H1 (cell line): ENCODE results near the gene RPRD1A. TPM values are rescaled to one million over a fixed set of nuclear protein-coding genes. Genes with fewer than 3 reads are reported as not detected.

Source experiments
- CTCF ChIA-PET: fragments of 300-600 bp; sonication (Branson Sonifier 250); formaldehyde crosslinking; loops from one replicate; lab custom pipeline; 2021; ENCODE audit not compliant: partially characterized antibody; lab: Charles Lee
- POLR2A ChIA-PET: fragments of 300-600 bp; sonication (Branson Sonifier 250); formaldehyde crosslinking; loops from one replicate; lab custom pipeline; 2021; ENCODE audit warnings: inconsistent platforms; ENCODE audit not compliant: partially characterized antibody; lab: Charles Lee
- DNase-seq, 2 experiments: peaks; one replicate each; pipeline versions ENCODE4 v3.0.0 to v3.0.0-alpha.2; 2010 to 2022; ENCODE audit warnings: low spot score in 2 of 2, low read depth in 1 of 2, mixed read lengths in 1 of 2
- FAIRE-seq: peaks from 2 replicates; lab custom pipeline; 2011; peaks lifted over from hg19 to GRCh38; lab: Jason Lieb, UNC
- H2AFZ ChIP-seq: 2 replicates; pipeline ENCODE4 v1.8.1; 2012; ENCODE audit warnings: low read length, inconsistent platforms
- H2AK5ac ChIP-seq: 2 replicates; pipeline ENCODE4 v1.6.1; 2013; ENCODE audit warnings: low read depth, low read length
- H2BK120ac ChIP-seq: replicated peaks from 2 replicates; pipeline ENCODE3; 2013; ENCODE audit warnings: low read depth, low read length, inconsistent platforms
- H2BK12ac ChIP-seq: 2 replicates; pipeline ENCODE4 v1.6.1; 2013; ENCODE audit warnings: low read depth, low read length
- H2BK15ac ChIP-seq: 2 replicates; pipeline ENCODE4 v1.6.1; 2013; ENCODE audit warnings: low read length
- H2BK20ac ChIP-seq: 2 replicates; pipeline ENCODE4 v1.6.1; 2013; ENCODE audit warnings: low read length
- H2BK5ac ChIP-seq: 2 replicates; pipeline ENCODE4 v1.6.1; 2013; ENCODE audit warnings: low read depth, low read length
- H3K14ac ChIP-seq: 2 replicates; pipeline ENCODE4 v1.6.1; 2013; ENCODE audit warnings: inconsistent platforms; ENCODE audit not compliant: insufficient read length
- H3K18ac ChIP-seq: 2 replicates; pipeline ENCODE4 v1.6.1; 2013; ENCODE audit warnings: low read length; ENCODE audit errors: extremely low read depth
- H3K23ac ChIP-seq: 2 replicates; pipeline ENCODE4 v1.6.1; 2013; ENCODE audit warnings: inconsistent platforms; ENCODE audit not compliant: insufficient read length
- H3K23me2 ChIP-seq: 2 replicates; pipeline ENCODE4 v1.6.1; 2013; ENCODE audit warnings: low read depth, low read length
- H3K27ac ChIP-seq: 2 replicates; pipeline ENCODE4 v1.6.1; 2011; ENCODE audit warnings: low read depth, low read length, inconsistent platforms
- H3K27me3 ChIP-seq, 4 experiments: replicated peaks in 1 of 4; 1 replicate in 1 of 4; 2 replicates in 3 of 4; pipeline versions ENCODE4 v1.6.1 to v1.8.1; 2011 to 2013; ENCODE audit warnings: low read length in 3 of 4, mild to moderate bottlenecking in 3 of 4, inconsistent platforms in 2 of 4, mixed read lengths in 2 of 4, moderate library complexity in 1 of 4; ENCODE audit not compliant: control insufficient read depth in 3 of 4, insufficient read depth in 3 of 4; ENCODE audit errors: extremely low read depth in 1 of 4
- H3K36me3 ChIP-seq, 4 experiments: 2 replicates each; pipeline versions ENCODE4 v1.6.1 to v1.8.1; 2011 to 2013; ENCODE audit warnings: mild to moderate bottlenecking in 4 of 4, low read length in 3 of 4, moderate library complexity in 2 of 4, control low read depth in 1 of 4, inconsistent platforms in 1 of 4; ENCODE audit not compliant: insufficient read depth in 4 of 4, control insufficient read depth in 2 of 4
- H3K4ac ChIP-seq: replicated peaks from 2 replicates; pipeline ENCODE3; 2013; ENCODE audit warnings: low read length, low read depth, mixed read lengths, inconsistent platforms; ENCODE audit not compliant: insufficient read length
- H3K4me1 ChIP-seq, 4 experiments: replicated peaks in 1 of 4; 1 replicate in 1 of 4; 2 replicates in 3 of 4; pipeline versions ENCODE4 v1.6.1 to v1.8.1; 2011 to 2013; ENCODE audit warnings: low read length in 3 of 4, inconsistent platforms in 2 of 4, mixed read lengths in 1 of 4; ENCODE audit not compliant: insufficient read depth in 4 of 4, control insufficient read depth in 3 of 4
- H3K4me2 ChIP-seq, 2 experiments: 2 replicates each; pipeline versions ENCODE4 v1.6.1 to v1.8.1; 2011 to 2013; ENCODE audit warnings: low read depth in 2 of 2, low read length in 2 of 2, control low read depth in 1 of 2, inconsistent platforms in 1 of 2, mild to moderate bottlenecking in 1 of 2; ENCODE audit not compliant: insufficient read depth in 1 of 2
- H3K4me3 ChIP-seq, 4 experiments: fragments of 200-600, 300-600 bp in 1 of 4; sonication (generic), shearing (Covaris generic), sonication (Bioruptor Twin) in 1 of 4; 2 replicates each; pipeline versions ENCODE4 v1.5.1 to v1.8.1; 2011 to 2016; ENCODE audit warnings: low read length in 4 of 4, low read depth in 3 of 4, control low read depth in 2 of 4, inconsistent platforms in 2 of 4, mild to moderate bottlenecking in 2 of 4, mixed read lengths in 1 of 4, moderate library complexity in 1 of 4; ENCODE audit not compliant: insufficient read depth in 2 of 4; ENCODE audit errors: extremely low read depth in 1 of 4
- H3K56ac ChIP-seq: replicated peaks from 2 replicates; pipeline ENCODE3; 2013; ENCODE audit warnings: low read depth, mild to moderate bottlenecking, mixed read lengths, low read length, inconsistent platforms; ENCODE audit not compliant: insufficient read length
- H3K79me1 ChIP-seq: 2 replicates; pipeline ENCODE4 v1.6.1; 2013; ENCODE audit warnings: low read depth, low read length, control low read depth
- H3K79me2 ChIP-seq, 2 experiments: 2 replicates each; pipeline versions ENCODE4 v1.6.1 to v1.8.1; 2012 to 2013; ENCODE audit warnings: low read length in 2 of 2, mild to moderate bottlenecking in 2 of 2, inconsistent platforms in 1 of 2; ENCODE audit not compliant: insufficient read depth in 2 of 2, control insufficient read depth in 1 of 2
- H3K9ac ChIP-seq, 4 experiments: replicated peaks in 1 of 4; 1 replicate in 1 of 4; 2 replicates in 3 of 4; pipeline versions ENCODE4 v1.6.1 to v1.8.1; 2011 to 2013; ENCODE audit warnings: low read depth in 3 of 4, low read length in 3 of 4, control low read depth in 2 of 4, mild to moderate bottlenecking in 2 of 4, moderate library complexity in 2 of 4, inconsistent platforms in 1 of 4; ENCODE audit errors: extremely low read depth in 1 of 4
- H3K9me3 ChIP-seq, 2 experiments: 2 replicates each; pipeline versions ENCODE4 v1.6.1 to v1.8.1; 2012 to 2013; ENCODE audit warnings: mild to moderate bottlenecking in 2 of 2, moderate library complexity in 2 of 2, control low read depth in 1 of 2, inconsistent platforms in 1 of 2, low read depth in 1 of 2, low read length in 1 of 2, mixed read lengths in 1 of 2; ENCODE audit not compliant: insufficient read depth in 2 of 2
- H4K20me1 ChIP-seq, 2 experiments: replicated peaks in 1 of 2; 2 replicates each; pipeline versions ENCODE3 to v1.8.1; 2011 to 2013; ENCODE audit warnings: inconsistent platforms in 2 of 2, low read length in 2 of 2, mild to moderate bottlenecking in 1 of 2; ENCODE audit not compliant: insufficient read depth in 2 of 2, control insufficient read depth in 1 of 2
- H4K5ac ChIP-seq: 2 replicates; pipeline ENCODE4 v1.6.1; 2013; ENCODE audit warnings: low read length, low read depth, mixed read lengths, inconsistent platforms; ENCODE audit not compliant: insufficient read length
- H4K8ac ChIP-seq: 2 replicates; pipeline ENCODE4 v1.8.0; 2013; ENCODE audit warnings: mild to moderate bottlenecking, moderate library complexity, low read length, inconsistent platforms; ENCODE audit not compliant: insufficient read depth; ENCODE audit errors: extremely low read depth
- H4K91ac ChIP-seq: replicated peaks from 2 replicates; pipeline ENCODE3; 2013; ENCODE audit warnings: low read length, mixed read lengths, inconsistent platforms; ENCODE audit not compliant: insufficient read length
- CTCF ChIP-seq, 3 experiments: IDR thresholded peaks; 1 replicate in 2 of 3; 2 replicates in 1 of 3; pipeline versions ENCODE4 v1.5.1 to v1.6.1; 2011; ENCODE audit warnings: low read length in 3 of 3, mild to moderate bottlenecking in 3 of 3, inconsistent platforms in 2 of 3, low read depth in 1 of 3, moderate library complexity in 1 of 3; ENCODE audit not compliant: insufficient read depth in 1 of 3; ENCODE audit errors: control extremely low read depth in 1 of 3
- E2F6 ChIP-seq: IDR thresholded peaks from 2 replicates; pipeline ENCODE4 v1.6.1; 2012; ENCODE audit warnings: inconsistent platforms
- EP300 ChIP-seq, 2 experiments: IDR thresholded peaks; 1 replicate in 1 of 2; 2 replicates in 1 of 2; pipeline ENCODE4 v1.6.1; 2011 to 2012; ENCODE audit warnings: low read depth in 2 of 2, low read length in 2 of 2, mild to moderate bottlenecking in 2 of 2, borderline replicate concordance in 1 of 2, inconsistent platforms in 1 of 2, moderate library complexity in 1 of 2
- RAD21 ChIP-seq, 2 experiments: IDR thresholded peaks in 1 of 2; conservative IDR thresholded peaks in 1 of 2; 2 replicates each; pipeline ENCODE4 v1.6.1; 2011; ENCODE audit warnings: low read depth in 2 of 2, low read length in 2 of 2, improper control_type of control experiment in 1 of 2, inconsistent platforms in 1 of 2, mild to moderate bottlenecking in 1 of 2, moderate library complexity in 1 of 2
- SP1 ChIP-seq: IDR thresholded peaks from 2 replicates; pipeline ENCODE4 v1.6.1; 2011; ENCODE audit warnings: low read depth, low read length
- TAF7 ChIP-seq: optimal IDR thresholded peaks from 2 replicates; pipeline ENCODE3; 2011; ENCODE audit warnings: low read depth, mild to moderate bottlenecking, inconsistent platforms, low read length, moderate library complexity, borderline replicate concordance
- USF2 ChIP-seq: IDR thresholded peaks from 2 replicates; pipeline ENCODE4 v1.6.1; 2011; ENCODE audit warnings: low read length, improper control_type of control experiment
- WGBS, 2 experiments: shearing (Covaris generic) in 1 of 2; methylation state at CpG; one replicate each; pipeline versions ENCODE4 v1.1.6 to v1.1.7; 2013 to 2015; ENCODE audit warnings: low lambda C conversion rate in 2 of 2, mixed read lengths in 2 of 2, inconsistent platforms in 1 of 2, low coverage in 1 of 2, missing lambda C conversion rate in 1 of 2; ENCODE audit not compliant: insufficient replicate concordance in 2 of 2, insufficient coverage in 1 of 2, insufficient read length in 1 of 2; ENCODE audit errors: extremely low coverage in 1 of 2, missing lambda C conversion rate in 1 of 2; 5-methylcytosine and 5-hydroxymethylcytosine counted together
- polyA plus RNA-seq, 7 experiments: library from polyadenylated mRNA; depleted of rRNA in 3 of 7; stranded (reverse) in 5 of 7; unstranded in 2 of 7; fragments of >200 nt in 5 of 7; fragments of 200-250 nt in 2 of 7; gene quantifications; 1 replicate in 5 of 7; 2 replicates in 1 of 7; 4 replicates in 1 of 7; pipeline versions ENCODE4 v1.2.1 to v1.2.3, GENCODE V29; 2011 to 2013; ENCODE audit warnings: missing spikeins in 2 of 7, mixed read lengths in 2 of 7
- total RNA-seq: library from RNA; stranded (reverse); fragmentation: NEBNext Ultra II Directional; extraction: Animal tissue kit (Norgen Biotek cat#: 25700); gene quantifications from 2 replicates; pipeline ENCODE4 v1.2.1, GENCODE V29; 2021

RPRD1A gene
- total and polyA plus RNA-seq, 2 of the 8 experiments (the other 6 are each of a cell fraction or from before 2014, with no cell fraction given): 40.5 to 106 TPM

- CTCF ChIA-PET: interaction anchor here (0.7 to 1.6 kb wide), 3 partner anchors 17 to 250 kb away, joined by 3 to 5 read pairs (median 3); no protein-coding TSS in a partner anchor
- H3K79me1 ChIP-seq: no peaks in the 10 kb centered on the region; the same call in none of the 2 replicates
- TF ChIP-seq RAD21 (IDR thresholded peaks at IDR 0.05 in 1 of 2, conservative IDR thresholded peaks at IDR 0.05 in 1 of 2; ENCODE audit: low read depth in 2 of 2, low read length in 2 of 2) (no peak), EP300 (IDR thresholded peaks at IDR 0.05; ENCODE audit: borderline replicate concordance in 1 of 2, low read depth in 2 of 2, low read length in 2 of 2) (no peak), CTCF (IDR thresholded peaks at IDR 0.05; ENCODE audit: control extremely low read depth in 1 of 3, insufficient read depth in 1 of 3, low read depth in 1 of 3, low read length in 3 of 3) (no peak), USF2 (no peak), TAF7 (no peak), E2F6 (no peak), SP1 (no peak)
These were observed 33.0 kb downstream of the RPRD1A start for GRCh38 chr18:36034299-36034895.

More at GRCh38 chr18:36034299-36034895, 33.0 kb downstream of the RPRD1A start:
- Histone ChIP-seq H3K36me3 (peaks cover 0 to 39% (median 22%) of the 10 kb centered on the region in 4 experiments; a peak in 6 of 8 replicates), H4K20me1 (peaks cover 0 to 5% of the 10 kb centered on the region in 2 experiments), H2BK12ac (no peak overlapping the region), H3K27me3 (no peaks in the 10 kb centered on the region), H2AK5ac (no peak overlapping the region), H4K91ac (no peak overlapping the region), H2BK5ac (no peak overlapping the region), H3K23me2 (no peaks in the 10 kb centered on the region), H3K9ac (no peak overlapping the region), H3K79me2 (peaks cover 0 to 84% of the 10 kb centered on the region in 2 experiments; a peak in 2 of 4 replicates), H3K4ac (no peak overlapping the region), H2BK15ac (no peak overlapping the region), H2BK120ac (no peak overlapping the region), H3K4me3 (no peak overlapping the region), H3K27ac (no peak overlapping the region), H2BK20ac (no peak overlapping the region), H3K4me1 (no peaks in the 10 kb centered on the region), H4K8ac (no peak overlapping the region), H3K18ac (no peak overlapping the region), H3K23ac (no peak overlapping the region), H3K4me2 (no peak overlapping the region), H4K5ac (no peak overlapping the region), H3K56ac (no peak overlapping the region), H3K9me3 (peaks cover 13 to 14% of the 10 kb centered on the region in 2 experiments), H3K14ac (no peak overlapping the region), H2AFZ (no peak overlapping the region)
- WGBS, 2 experiments: 93% methylated on average over 1 of the region's 1 CpG; no CpG with 5 or more reads in 1 of the 2 experiments
- no peak for DNase-seq
- no peak for FAIRE-seq
- POLR2A ChIA-PET: interaction anchor here (0.6 kb wide), 1 partner anchor 9 kb away, joined by 3 read pairs; no protein-coding TSS in a partner anchor
